MM.1S (cell line): ENCODE data around the gene KARS1.
A peak's percentile ranks its signal among the peaks of the same experiment; 100 is the strongest.

ENCODE experiments used
- DNase-seq: peaks from one replicate; pipeline ENCODE4 v3.0.0-alpha.2; 2015
- H2AFZ ChIP-seq: fragments of 300-600 bp; sonication (generic); 2 replicates; pipeline ENCODE4 v1.6.0; 2016; ENCODE audit warnings: antibody characterized with exemption, low read length
- H3F3A ChIP-seq: fragments of 300-600 bp; sonication (generic); 2 replicates; pipeline ENCODE4 v1.6.1; 2016; ENCODE audit warnings: mild to moderate bottlenecking, antibody characterized with exemption, low read length, moderate library complexity, mixed read lengths; ENCODE audit not compliant: insufficient read depth
- H3K27ac ChIP-seq: fragments of 300-600 bp; sonication (generic); 2 replicates; pipeline ENCODE4 v1.5.1; 2016; ENCODE audit warnings: mild to moderate bottlenecking, low read length
- H3K27me3 ChIP-seq: fragments of 300-600 bp; sonication (generic); replicated peaks from 2 replicates; pipeline ENCODE4 v1.6.0; 2016; ENCODE audit warnings: low read length; ENCODE audit not compliant: insufficient read depth
- H3K36me3 ChIP-seq: fragments of 300-600 bp; sonication (generic); replicated peaks from 2 replicates; pipeline ENCODE4 v1.6.1; 2016; ENCODE audit warnings: mild to moderate bottlenecking, low read length, mixed read lengths; ENCODE audit not compliant: insufficient read depth
- H3K4me1 ChIP-seq: fragments of 300-600 bp; sonication (generic); 2 replicates; pipeline ENCODE4 v1.6.1; 2016; ENCODE audit warnings: low read length, mixed read lengths
- H3K4me2 ChIP-seq: fragments of 300-600 bp; sonication (generic); 2 replicates; pipeline ENCODE4 v1.6.0; 2016; ENCODE audit warnings: low read depth, low read length
- H3K4me3 ChIP-seq: fragments of 300-600 bp; sonication (generic); 2 replicates; pipeline ENCODE4 v1.5.1; 2016; ENCODE audit warnings: low read length, mixed read lengths
- H3K79me2 ChIP-seq: fragments of 300-600 bp; sonication (generic); 2 replicates; pipeline ENCODE4 v1.6.1; 2016; ENCODE audit warnings: mixed run types, low read length, mixed read lengths
- H3K9ac ChIP-seq: fragments of 300-600 bp; sonication (generic); 2 replicates; pipeline ENCODE4 v1.6.1; 2016; ENCODE audit warnings: low read length, mixed read lengths
- H3K9me2 ChIP-seq: fragments of 300-600 bp; sonication (generic); replicated peaks from 2 replicates; pipeline ENCODE4 v1.6.1; 2016; ENCODE audit warnings: mild to moderate bottlenecking, low read length, mixed read lengths; ENCODE audit not compliant: insufficient read depth
- H3K9me3 ChIP-seq: fragments of 300-600 bp; sonication (generic); replicated peaks from 2 replicates; pipeline ENCODE4 v1.6.1; 2016; ENCODE audit warnings: mild to moderate bottlenecking, low read length, mixed read lengths; ENCODE audit not compliant: insufficient read depth
- H4K20me1 ChIP-seq: fragments of 300-600 bp; sonication (generic); 2 replicates; pipeline ENCODE4 v1.6.1; 2016; ENCODE audit warnings: mild to moderate bottlenecking, low read length, moderate library complexity, mixed read lengths; ENCODE audit not compliant: insufficient read depth
- EZH2 ChIP-seq: fragments of 300-600 bp; sonication (generic); optimal IDR thresholded peaks from 2 replicates; pipeline ENCODE3; 2017; ENCODE audit warnings: low read depth, mild to moderate bottlenecking, antibody characterized with exemption, low read length, mixed read lengths
- EZH2phosphoT487 ChIP-seq: fragments of 300-600 bp; sonication (generic); IDR thresholded peaks from 2 replicates; pipeline ENCODE4 v1.6.1; 2018; ENCODE audit warnings: antibody characterized with exemption, low read length
- TF ChIP-seq, protein P1 (sequence below): fragments of 300-600 bp; sonication (generic); IDR thresholded peaks from 2 replicates; pipeline ENCODE4 v1.5.1; 2016; ENCODE audit warnings: antibody characterized with exemption, low read length, mixed read lengths

KARS1 gene

DNA sequence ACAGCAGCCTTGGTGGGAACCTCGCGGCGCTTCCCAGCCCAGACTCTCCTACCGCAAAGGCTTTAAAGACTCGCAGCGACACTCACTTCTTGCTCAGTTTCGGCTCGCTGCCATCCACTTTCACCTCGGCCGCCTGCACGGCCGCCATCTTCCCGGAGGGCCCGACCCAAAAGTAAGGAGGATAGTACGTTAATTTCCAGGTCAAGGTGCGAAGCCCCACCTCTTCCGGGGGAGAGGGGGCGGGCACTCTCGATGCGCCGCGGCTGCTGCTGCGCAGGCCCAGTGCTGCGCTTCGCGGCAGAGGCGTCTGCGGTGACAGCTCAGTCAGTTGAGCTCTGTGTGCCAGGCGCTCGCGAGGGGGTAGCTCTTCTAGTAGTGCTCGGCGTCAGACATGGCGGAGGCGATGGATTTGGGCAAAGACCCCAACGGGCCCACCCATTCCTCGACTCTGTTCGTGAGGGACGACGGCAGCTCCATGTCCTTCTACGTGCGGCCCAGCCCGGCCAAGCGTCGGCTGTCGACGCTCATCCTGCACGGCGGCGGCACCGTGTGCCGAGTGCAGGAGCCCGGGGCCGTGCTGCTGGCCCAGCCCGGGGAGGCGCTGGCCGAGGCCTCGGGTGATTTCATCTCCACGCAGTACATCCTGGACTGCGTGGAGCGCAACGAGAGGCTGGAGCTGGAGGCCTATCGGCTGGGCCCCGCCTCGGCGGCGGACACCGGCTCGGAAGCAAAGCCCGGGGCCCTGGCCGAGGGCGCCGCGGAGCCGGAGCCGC lies at the start of gene KARS1, which contains the start of gene TERF2IP:
KARS1 (minus strand) TSS at position 174 of the 773 bp plus-strand sequence; CDS start at position 148, 26 bp downstream.
TERF2IP (plus strand) TSS at position 282 of the 773 bp plus-strand sequence; CDS start at position 392, 110 bp downstream.
- H2AFZ ChIP-seq = peak within 1 kb of the TSS; percentile 61
- H3K79me2 ChIP-seq = peaks cover 93% of the 10 kb centered on the region
- H3K9me3 ChIP-seq = no peaks in the 10 kb centered on the region
- no peaks in the 10 kb centered on the region for H3K27me3 ChIP-seq
- H4K20me1 ChIP-seq = peaks cover 7% of the 10 kb centered on the region; the same call in 1 of the 2 replicates
- DNase-seq = peak; percentile 88
- peak within 1 kb of the TSS; percentile 73 for H3K4me2 ChIP-seq
- H3K4me1 ChIP-seq = peaks cover 17% of the 10 kb centered on the region
- H3K9ac ChIP-seq = peak within 1 kb of the TSS; percentile 89
- H3F3A ChIP-seq = no peaks in the 10 kb centered on the region
- H3K36me3 ChIP-seq = no peaks in the 10 kb centered on the region
- H3K27ac ChIP-seq = peak within 1 kb of the TSS; percentile 83
- TF ChIP-seq EZH2phosphoT487 (no peak), EZH2 (no peak)
- TF ChIP-seq, protein P1, sequence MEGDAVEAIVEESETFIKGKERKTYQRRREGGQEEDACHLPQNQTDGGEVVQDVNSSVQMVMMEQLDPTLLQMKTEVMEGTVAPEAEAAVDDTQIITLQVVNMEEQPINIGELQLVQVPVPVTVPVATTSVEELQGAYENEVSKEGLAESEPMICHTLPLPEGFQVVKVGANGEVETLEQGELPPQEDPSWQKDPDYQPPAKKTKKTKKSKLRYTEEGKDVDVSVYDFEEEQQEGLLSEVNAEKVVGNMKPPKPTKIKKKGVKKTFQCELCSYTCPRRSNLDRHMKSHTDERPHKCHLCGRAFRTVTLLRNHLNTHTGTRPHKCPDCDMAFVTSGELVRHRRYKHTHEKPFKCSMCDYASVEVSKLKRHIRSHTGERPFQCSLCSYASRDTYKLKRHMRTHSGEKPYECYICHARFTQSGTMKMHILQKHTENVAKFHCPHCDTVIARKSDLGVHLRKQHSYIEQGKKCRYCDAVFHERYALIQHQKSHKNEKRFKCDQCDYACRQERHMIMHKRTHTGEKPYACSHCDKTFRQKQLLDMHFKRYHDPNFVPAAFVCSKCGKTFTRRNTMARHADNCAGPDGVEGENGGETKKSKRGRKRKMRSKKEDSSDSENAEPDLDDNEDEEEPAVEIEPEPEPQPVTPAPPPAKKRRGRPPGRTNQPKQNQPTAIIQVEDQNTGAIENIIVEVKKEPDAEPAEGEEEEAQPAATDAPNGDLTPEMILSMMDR = no peak
- peak within 1 kb of the TSS; percentile 89 for H3K4me3 ChIP-seq
- H3K9me2 ChIP-seq = no peaks in the 10 kb centered on the region

DNA sequence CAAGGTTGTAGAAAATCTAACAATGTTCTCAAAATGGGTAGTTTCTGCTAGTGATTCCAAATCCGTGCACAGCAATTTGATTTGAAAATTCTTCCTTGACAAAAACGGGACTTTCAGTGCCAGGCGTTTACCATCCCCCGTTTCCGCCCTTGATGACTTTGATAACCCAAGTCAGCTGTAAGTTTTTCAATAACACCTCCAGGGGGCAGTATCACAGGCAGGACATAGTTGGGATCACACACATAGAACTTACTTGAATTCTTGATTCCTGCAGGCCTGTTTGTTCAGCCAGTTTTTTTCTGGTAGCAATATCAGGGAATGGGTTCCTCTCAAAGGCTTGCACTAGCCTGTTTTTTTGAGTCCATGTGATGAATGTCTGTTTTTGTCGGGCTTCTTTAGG lies 48.2 kb upstream of the KARS1 start:
- no peaks in the 10 kb centered on the region for H3K36me3 ChIP-seq
- H3K9me2 ChIP-seq = no peaks in the 10 kb centered on the region
- no peak for TF ChIP-seq EZH2phosphoT487
- TF ChIP-seq, protein P1 = peak; percentile 10; the same call in 1 of the 2 replicates
- H2AFZ ChIP-seq = no peak overlapping the region
- no peaks in the 10 kb centered on the region for H3K9me3 ChIP-seq
- no peak overlapping the region for H3K4me2 ChIP-seq
- H3F3A ChIP-seq = no peaks in the 10 kb centered on the region
- H3K27me3 ChIP-seq = no peaks in the 10 kb centered on the region
- H4K20me1 ChIP-seq = no peaks in the 10 kb centered on the region
- no peak overlapping the region for H3K4me3 ChIP-seq
- H3K27ac ChIP-seq = no peak overlapping the region
- H3K4me1 ChIP-seq = no peaks in the 10 kb centered on the region
- no peaks in the 10 kb centered on the region for H3K79me2 ChIP-seq
- no peak for DNase-seq
- H3K9ac ChIP-seq = no peak overlapping the region

DNA sequence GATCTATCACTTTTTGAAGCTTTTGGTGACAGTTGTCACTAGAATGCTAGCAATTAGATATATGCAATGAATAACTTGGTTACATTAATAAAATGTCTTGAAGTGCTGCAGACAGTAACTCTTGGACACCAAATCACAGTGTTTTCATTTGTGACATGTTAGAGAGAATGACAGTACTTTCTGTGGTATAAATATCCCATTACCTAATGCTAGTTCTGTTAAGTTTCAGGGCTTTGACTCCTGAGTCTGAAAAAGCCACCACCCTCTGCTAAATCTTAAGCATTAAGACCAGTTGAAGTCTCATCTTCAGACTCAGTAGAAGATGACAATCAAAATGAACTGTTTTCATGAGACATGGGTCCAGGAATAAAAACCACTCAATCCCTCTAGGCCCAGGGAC lies 39.9 kb upstream of the KARS1 start:
- DNase-seq = peak; percentile 9
- Histone ChIP-seq H3K9ac (no peak overlapping the region), H3K4me3 (no peak overlapping the region), H3F3A (no peaks in the 10 kb centered on the region), H3K27me3 (no peaks in the 10 kb centered on the region), H4K20me1 (no peaks in the 10 kb centered on the region), H3K79me2 (no peaks in the 10 kb centered on the region), H3K9me3 (no peaks in the 10 kb centered on the region), H3K9me2 (no peaks in the 10 kb centered on the region), H2AFZ (no peak overlapping the region), H3K36me3 (no peaks in the 10 kb centered on the region), H3K27ac (no peak overlapping the region), H3K4me1 (no peaks in the 10 kb centered on the region), H3K4me2 (no peak overlapping the region)
- TF ChIP-seq EZH2 (no peak), EZH2phosphoT487 (no peak)
- TF ChIP-seq, protein P1 = no peak
